ENCODE results near the gene PTPDC1. TPM values are rescaled to one million over a fixed set of nuclear protein-coding genes. Genes with fewer than 3 reads are reported as not detected.

The PTPDC1 gene
- total and polyA plus RNA-seq, 8 donors = 2.4 to 5.6 (median 4.2) TPM

GRCh38 chr9:94081435-94081834, 2.8 kb upstream of the PTPDC1 start:
- Histone ChIP-seq H3K27me3 (no peaks in the 10 kb centered on the region), H3K27ac (no peak overlapping the region), H3K4me1 (peaks cover 0 to under 1% (median under 1%) of the 10 kb centered on the region in 3 donors), H3K36me3 (no peaks in the 10 kb centered on the region), H3K4me3 (no peak overlapping the region), H3K9me3 (no peaks in the 10 kb centered on the region)
- WGBS, 2 donors = 88 to 95% methylated on average over 4 of the region's 4 CpGs
- no peak for FAIRE-seq
- DNase-seq = no peak
- no peak for TF ChIP-seq CTCF (IDR thresholded peaks at IDR 0.05)
- ATAC-seq = no peak
- intact Hi-C loops (cut with DNase I) = no loop called here

GRCh38 chr9:94081864-94082463, 2.3 kb upstream of the PTPDC1 start:
- no peaks in the 10 kb centered on the region for H3K9me3 ChIP-seq
- no peak overlapping the region for H3K27ac ChIP-seq
- no peaks in the 10 kb centered on the region for H3K4me1 ChIP-seq
- ATAC-seq (no peak), DNase-seq (no peak), FAIRE-seq (no peak)
- no peaks in the 10 kb centered on the region for H3K27me3 ChIP-seq
- no peak overlapping the region for H3K4me3 ChIP-seq
- no peaks in the 10 kb centered on the region for H3K36me3 ChIP-seq
- WGBS, 2 donors = 92% methylated on average over 8 of the region's 8 CpGs
- intact Hi-C loops (cut with DNase I) = no loop called here
- no peak for TF ChIP-seq CTCF (IDR thresholded peaks at IDR 0.05)

- no peaks in the 10 kb centered on the region for H3K9me3 ChIP-seq
- whole genome bisulfite sequencing, 2 donors = 93 to 94% methylated on average over 3 of the region's 3 CpGs
- H3K36me3 ChIP-seq = no peaks in the 10 kb centered on the region
- ATAC-seq (no peak), FAIRE-seq (no peak), DNase-seq (no peak)
- no peak overlapping the region for H3K27ac ChIP-seq
- no peak for TF ChIP-seq CTCF (IDR thresholded peaks at IDR 0.05)
- no peak overlapping the region for H3K4me3 ChIP-seq
- no peaks in the 10 kb centered on the region for H3K4me1 ChIP-seq
- no peaks in the 10 kb centered on the region for H3K27me3 ChIP-seq
- intact Hi-C loops (cut with DNase I) = no loop called here
Observed at GRCh38 chr9:94082553-94082952, 1.7 kb upstream of the PTPDC1 start.

- intact Hi-C loops (cut with DNase I) = no loop called here
- no peaks in the 10 kb centered on the region for H3K36me3 ChIP-seq
- no peak for DNase-seq
- no peak for FAIRE-seq
- no peaks in the 10 kb centered on the region for H3K9me3 ChIP-seq
- TF ChIP-seq CTCF (IDR thresholded peaks at IDR 0.05) = no peak
- no peak overlapping the region for H3K27ac ChIP-seq
- H3K4me1 ChIP-seq = no peaks in the 10 kb centered on the region
- no peak overlapping the region for H3K4me3 ChIP-seq
- 90 to 94% methylated on average over 1 of the region's 1 CpG for WGBS, 2 donors
- ATAC-seq = no peak
- no peaks in the 10 kb centered on the region for H3K27me3 ChIP-seq
Observed at GRCh38 chr9:94082956-94083355, 1.3 kb upstream of the PTPDC1 start.

GRCh38 chr9:94083384-94083783, 880 bp upstream of the PTPDC1 start:
- TF ChIP-seq CTCF (IDR thresholded peaks at IDR 0.05) = no peak
- H3K9me3 ChIP-seq = no peaks in the 10 kb centered on the region
- FAIRE-seq (no peak), ATAC-seq (no peak), DNase-seq (no peak)
- H3K36me3 ChIP-seq = no peaks in the 10 kb centered on the region
- WGBS, 2 donors = 82 to 87% methylated on average over 6 of the region's 6 CpGs
- no peaks in the 10 kb centered on the region for H3K27me3 ChIP-seq
- H3K4me1 ChIP-seq = no peaks in the 10 kb centered on the region
- H3K27ac ChIP-seq = no peak overlapping the region
- no peak overlapping the region for H3K4me3 ChIP-seq
- intact Hi-C loops (cut with DNase I) = no loop called here

Measured in pancreas (tissue), 10 donors.